ENCODE measurements around the gene SLC16A3. TPM values are rescaled to one million over a fixed set of nuclear protein-coding genes. Genes with fewer than 3 reads are reported as not detected.

The SLC16A3 gene
- total and polyA plus RNA-seq, 9 of the 15 experiments (the other 6 are each of a cell fraction or from before 2014, with no cell fraction given): 0.11 to 5.4 (median 1.2) TPM; not detected in 2

- TF ChIP-seq PHF8 (IDR thresholded peaks at IDR 0.05; ENCODE audit: borderline replicate concordance, low read length) (peak; percentile 35; the same call in 1 of the 2 replicates), SNRNP70 (optimal IDR thresholded peaks at IDR 0.05; ENCODE audit: low read depth, low read length) (no peak), ARID4B (CRISPR knock-in tag; IDR thresholded peaks at IDR 0.05) (no peak), ELF1 (tag; IDR thresholded peaks at IDR 0.05) (no peak), SIN3A (IDR thresholded peaks at IDR 0.05; ENCODE audit: borderline replicate concordance in 2 of 2, control insufficient read depth in 1 of 2, low read depth in 2 of 2, low read length in 2 of 2) (no peak), BCL6 (CRISPR knock-in tag; IDR thresholded peaks at IDR 0.05) (no peak), ZNF263 (CRISPR knock-in tag; IDR thresholded peaks at IDR 0.05; ENCODE audit: borderline replicate concordance) (no peak; the same call in 1 of the 2 replicates), ARID2 (IDR thresholded peaks at IDR 0.05) (peak; percentile 78), SIN3B (IDR thresholded peaks at IDR 0.05; ENCODE audit: low read depth) (no peak), GATA2 (CRISPR knock-in tag; IDR thresholded peaks at IDR 0.05) (no peak), MTA1 (IDR thresholded peaks at IDR 0.05; ENCODE audit: borderline replicate concordance) (no peak), HES1 (IDR thresholded peaks at IDR 0.05; ENCODE audit: low read depth) (no peak), ZNF274 (IDR thresholded peaks at IDR 0.05; ENCODE audit: borderline replicate concordance, low read depth, low read length) (no peak), KAT7 (CRISPR knock-in tag; IDR thresholded peaks at IDR 0.05; ENCODE audit: borderline replicate concordance) (peak; percentile 97), CTBP1 (IDR thresholded peaks at IDR 0.05; ENCODE audit: borderline replicate concordance) (peak; percentile 62), STAG1 (CRISPR knock-in tag; IDR thresholded peaks at IDR 0.05; ENCODE audit: borderline replicate concordance) (peak; percentile 60), FOXK1 (CRISPR knock-in tag; IDR thresholded peaks at IDR 0.05; ENCODE audit: borderline replicate concordance) (no peak), RBM15 (IDR thresholded peaks at IDR 0.05; ENCODE audit: insufficient read depth, low read length) (no peak), ZNF354B (CRISPR knock-in tag; IDR thresholded peaks at IDR 0.05) (no peak), HNRNPUL1 (IDR thresholded peaks at IDR 0.05; ENCODE audit: low read length) (no peak)
- TF ChIP-seq, protein P1, sequence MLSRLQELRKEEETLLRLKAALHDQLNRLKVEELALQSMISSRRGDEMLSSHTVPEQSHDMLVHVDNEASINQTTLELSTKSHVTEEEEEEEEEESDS (CRISPR knock-in tag; IDR thresholded peaks at IDR 0.05): no peak
Measured at GRCh38 chr17:82236142-82236971, 7.5 kb downstream of the SLC16A3 start (continued).
